Measurements from ENCODE around the gene MN1. TPM values are rescaled to one million over a fixed set of nuclear protein-coding genes. Genes with fewer than 3 reads are reported as not detected.

The MN1 gene
- total RNA-seq, 1 donor from 2014 or later: 4.5 TPM

GRCh38 chr22:27766679-27767078, 34.9 kb downstream of the MN1 start:
- no peak for TF ChIP-seq CTCF (IDR thresholded peaks at IDR 0.05; ENCODE audit: insufficient read depth, low read length, poor library complexity, severe bottlenecking)
- no peak for DNase-seq (ENCODE audit: low read depth)
- Histone ChIP-seq H3K27me3 (ENCODE audit: control insufficient read depth, insufficient read depth, low read length) (peaks cover 6% of the 10 kb centered on the region), H3K4me3 (ENCODE audit: low read depth, low read length) (no peak overlapping the region), H3K36me3 (ENCODE audit: control insufficient read depth, insufficient read depth, low read length) (no peaks in the 10 kb centered on the region)

- DNase-seq (ENCODE audit: low read depth): no peak
- peaks cover 6% of the 10 kb centered on the region for H3K27me3 ChIP-seq (ENCODE audit: control insufficient read depth, insufficient read depth, low read length)
- no peak overlapping the region for H3K4me3 ChIP-seq (ENCODE audit: low read depth, low read length)
- no peaks in the 10 kb centered on the region for H3K36me3 ChIP-seq (ENCODE audit: control insufficient read depth, insufficient read depth, low read length)
- no peak for TF ChIP-seq CTCF (IDR thresholded peaks at IDR 0.05; ENCODE audit: insufficient read depth, low read length, poor library complexity, severe bottlenecking)
Observed at GRCh38 chr22:27765706-27766291, 35.8 kb downstream of the MN1 start.

- no peak for TF ChIP-seq CTCF (IDR thresholded peaks at IDR 0.05; ENCODE audit: insufficient read depth, low read length, poor library complexity, severe bottlenecking)
- peaks cover 6% of the 10 kb centered on the region for H3K27me3 ChIP-seq (ENCODE audit: control insufficient read depth, insufficient read depth, low read length)
- H3K36me3 ChIP-seq (ENCODE audit: control insufficient read depth, insufficient read depth, low read length): no peaks in the 10 kb centered on the region
- no peak for DNase-seq (ENCODE audit: low read depth)
- H3K4me3 ChIP-seq (ENCODE audit: low read depth, low read length): no peak overlapping the region
Observed at GRCh38 chr22:27764722-27765236, 36.8 kb downstream of the MN1 start.

- H3K36me3 ChIP-seq (ENCODE audit: control insufficient read depth, insufficient read depth, low read length): no peaks in the 10 kb centered on the region
- DNase-seq (ENCODE audit: low read depth): no peak
- TF ChIP-seq CTCF (IDR thresholded peaks at IDR 0.05; ENCODE audit: insufficient read depth, low read length, poor library complexity, severe bottlenecking): no peak
- H3K27me3 ChIP-seq (ENCODE audit: control insufficient read depth, insufficient read depth, low read length): peaks cover 6% of the 10 kb centered on the region
- H3K4me3 ChIP-seq (ENCODE audit: low read depth, low read length): no peak overlapping the region
Observed at GRCh38 chr22:27761665-27762064, 39.9 kb downstream of the MN1 start.

GRCh38 chr22:27761000-27761399, 40.6 kb downstream of the MN1 start:
- no peaks in the 10 kb centered on the region for H3K36me3 ChIP-seq (ENCODE audit: control insufficient read depth, insufficient read depth, low read length)
- no peak for TF ChIP-seq CTCF (IDR thresholded peaks at IDR 0.05; ENCODE audit: insufficient read depth, low read length, poor library complexity, severe bottlenecking)
- H3K4me3 ChIP-seq (ENCODE audit: low read depth, low read length): no peak overlapping the region

GRCh38 chr22:27760474-27760873, 41.1 kb downstream of the MN1 start:
- no peak for DNase-seq (ENCODE audit: low read depth)
- Histone ChIP-seq H3K4me3 (ENCODE audit: low read depth, low read length) (no peak overlapping the region), H3K36me3 (ENCODE audit: control insufficient read depth, insufficient read depth, low read length) (no peaks in the 10 kb centered on the region), H3K27me3 (ENCODE audit: control insufficient read depth, insufficient read depth, low read length) (peaks cover 4% of the 10 kb centered on the region)
- no peak for TF ChIP-seq CTCF (IDR thresholded peaks at IDR 0.05; ENCODE audit: insufficient read depth, low read length, poor library complexity, severe bottlenecking)

More at GRCh38 chr22:27761000-27761399, 40.6 kb downstream of the MN1 start:
- H3K27me3 ChIP-seq (ENCODE audit: control insufficient read depth, insufficient read depth, low read length): peaks cover 4% of the 10 kb centered on the region
- no peak for DNase-seq (ENCODE audit: low read depth)
